T1000 (cell line): ENCODE results near the gene SLC17A5.
"Not testable (repeated sequence)": the region's sequence is repeated elsewhere in the genome, so short reads cannot be mapped to it uniquely, and the experiment has no call there.

Experiments
- DNase-seq: peaks from one replicate; lab custom pipeline; 2025; ENCODE audit warnings: mixed read lengths; lab: John Stamatoyannopoulos, UW

SLC17A5 gene

DNA sequence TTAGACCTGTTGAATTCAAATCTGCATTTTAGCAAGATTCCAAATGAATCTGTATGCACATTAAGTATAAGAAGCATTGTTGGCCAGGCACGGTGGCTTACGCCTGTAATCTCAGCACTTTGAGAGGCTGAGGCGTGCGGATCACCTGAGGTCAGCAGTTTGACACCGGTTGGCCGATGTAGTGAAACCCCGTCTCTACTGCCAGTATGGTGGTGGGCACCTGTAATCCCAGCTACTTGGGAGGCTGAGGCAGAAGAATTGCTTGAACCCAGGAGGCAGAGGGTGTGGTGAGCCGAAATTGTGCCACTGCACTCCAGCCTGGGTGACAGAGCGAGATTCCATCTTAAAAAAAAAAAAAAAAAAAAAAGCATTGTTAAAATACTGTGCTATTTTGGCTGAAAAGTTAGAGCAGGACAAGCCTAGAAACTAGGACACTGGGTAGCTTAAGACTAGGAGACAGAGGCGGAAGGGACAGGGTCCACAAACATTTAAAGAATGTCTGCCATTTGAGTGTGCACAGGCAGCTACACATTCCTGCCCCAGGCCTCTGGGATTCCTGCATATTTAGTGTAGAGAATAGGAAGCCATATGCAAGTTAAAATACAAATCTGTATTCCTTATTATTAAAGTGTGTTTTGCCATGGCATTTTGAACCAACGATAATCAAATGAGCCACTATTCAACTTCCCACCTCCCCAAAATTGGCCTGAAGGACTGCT lies 87.9 kb downstream of the SLC17A5 start:
- DNase-seq, result no peak

DNA sequence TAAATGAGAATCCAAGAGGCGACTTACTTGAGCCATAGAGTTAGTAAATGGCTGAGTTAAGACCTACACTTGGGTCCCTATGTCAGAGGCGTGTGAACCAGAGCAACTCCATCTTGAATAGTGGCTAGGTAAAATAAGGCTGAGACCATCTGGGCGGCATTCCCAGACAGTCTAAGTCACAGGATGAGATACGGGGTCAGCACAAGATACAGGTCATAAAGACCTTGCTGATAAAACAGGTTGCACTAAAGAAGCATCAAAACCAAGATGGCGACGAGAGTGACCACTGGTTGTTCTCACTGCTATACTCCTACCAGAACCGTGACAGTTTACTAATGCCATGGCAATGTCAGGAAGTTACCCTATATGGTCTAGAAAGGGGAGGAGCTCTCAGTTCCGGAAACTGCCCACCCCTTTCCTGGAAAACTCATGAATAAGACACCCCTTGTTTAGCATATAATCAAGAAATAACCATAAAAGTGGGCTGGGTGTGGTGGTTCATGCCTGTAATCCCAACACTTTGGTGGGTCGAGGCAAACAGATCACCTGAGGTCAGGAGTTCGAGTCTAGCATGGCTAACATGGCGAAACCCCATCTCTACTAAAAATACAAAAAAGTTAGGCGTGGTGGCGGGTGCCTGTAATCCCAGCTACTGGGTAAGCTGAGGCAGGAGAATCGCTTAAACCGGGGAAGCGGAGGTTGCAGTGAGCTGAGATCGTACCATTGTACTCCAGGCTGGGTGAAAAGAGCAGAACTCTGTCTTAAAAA lies 89.0 kb downstream of the SLC17A5 start:
- DNase-seq, result no peak

DNA sequence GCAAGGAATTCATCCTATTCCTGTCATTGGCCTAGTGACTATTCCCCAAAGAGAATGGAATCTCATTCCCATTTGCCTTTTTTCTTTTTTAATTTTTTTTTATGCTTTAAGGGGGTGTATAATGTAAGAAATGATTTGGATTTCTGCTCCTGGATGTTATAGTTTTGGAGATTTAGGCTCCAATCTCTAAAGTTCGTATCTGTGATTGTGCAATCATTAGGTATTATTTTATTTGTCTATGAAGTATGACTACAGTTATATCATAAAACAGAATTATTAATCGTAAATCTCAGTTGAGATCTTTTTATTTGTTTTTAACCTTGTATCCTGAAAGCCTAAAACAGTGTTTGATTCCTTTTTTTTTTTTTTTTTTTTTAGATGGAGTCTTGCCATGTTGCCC lies 91.2 kb downstream of the SLC17A5 start:
- no peak for DNase-seq

DNA sequence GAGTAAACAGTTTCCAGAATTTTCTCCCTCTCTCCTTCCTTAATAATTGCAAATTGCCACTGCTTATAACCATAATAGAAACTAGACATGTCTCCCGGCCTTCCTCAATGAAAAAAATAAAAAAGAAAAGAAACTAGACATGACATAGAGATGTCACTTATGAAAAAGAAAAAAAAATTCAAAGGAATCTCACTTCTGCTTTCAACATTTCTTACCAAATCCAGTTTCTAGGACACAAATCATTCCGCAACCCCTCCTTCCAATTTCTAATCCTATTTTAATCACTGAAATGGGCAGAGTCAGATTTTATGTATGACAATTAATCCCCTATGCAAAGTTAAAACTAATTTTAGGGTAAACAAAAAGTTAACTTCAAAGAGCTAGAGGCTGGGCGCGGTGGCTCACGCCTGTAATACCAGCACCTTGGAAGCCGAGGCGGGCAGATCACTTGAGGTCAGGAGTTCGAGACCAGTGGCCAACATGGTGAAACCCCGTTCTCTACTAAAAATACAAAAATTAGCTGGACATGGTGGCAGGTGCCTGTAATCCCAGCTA lies 92.9 kb downstream of the SLC17A5 start:
- DNase-seq, result no peak

DNA sequence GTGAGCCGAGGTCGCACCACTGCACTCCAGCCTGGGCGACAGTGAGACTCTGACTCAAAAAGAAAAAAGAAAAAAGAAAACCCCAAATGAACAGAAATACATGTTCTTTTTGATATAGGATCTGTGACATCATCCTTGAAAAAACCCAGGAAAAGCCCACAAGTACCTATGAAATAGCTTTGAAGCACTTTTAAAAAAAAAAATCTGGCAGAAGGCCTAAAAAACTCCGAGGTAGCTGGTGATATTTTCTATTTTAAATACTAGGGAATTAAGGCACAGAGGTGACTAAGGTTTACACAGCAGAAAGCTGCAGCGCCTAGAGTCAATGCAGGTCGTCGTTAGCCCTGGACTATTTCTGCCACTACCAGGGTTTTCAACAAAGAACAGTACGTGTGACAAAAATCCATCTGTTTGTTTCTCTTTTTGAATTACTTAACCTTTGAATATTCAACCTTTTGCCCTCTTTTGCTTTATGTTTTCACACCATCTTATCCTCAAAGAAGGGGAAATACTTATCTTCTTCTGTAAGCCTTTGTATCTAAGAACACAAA lies 93.5 kb downstream of the SLC17A5 start:
- DNase-seq, result no peak

DNA sequence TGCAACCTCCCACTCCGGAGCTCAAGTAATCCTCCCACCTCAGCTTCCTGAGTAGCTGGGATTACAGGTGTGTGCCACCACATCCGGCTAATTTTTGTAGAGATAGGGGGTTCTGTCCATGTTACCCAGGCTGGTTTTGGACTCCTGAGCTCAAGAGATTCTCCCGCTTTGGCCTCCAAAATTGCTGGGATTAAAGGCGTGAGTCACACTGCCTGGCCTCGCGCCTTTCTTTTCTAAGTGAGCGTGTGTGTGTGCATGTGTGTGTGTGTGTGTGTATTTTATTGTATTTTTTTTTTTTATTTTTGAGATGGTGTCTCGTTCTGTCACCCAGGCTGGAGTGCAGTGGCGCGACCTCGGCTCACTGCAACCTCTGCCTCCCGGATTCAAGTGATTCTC lies 94.4 kb downstream of the SLC17A5 start:
- DNase-seq, result not testable (repeated sequence)

DNA sequence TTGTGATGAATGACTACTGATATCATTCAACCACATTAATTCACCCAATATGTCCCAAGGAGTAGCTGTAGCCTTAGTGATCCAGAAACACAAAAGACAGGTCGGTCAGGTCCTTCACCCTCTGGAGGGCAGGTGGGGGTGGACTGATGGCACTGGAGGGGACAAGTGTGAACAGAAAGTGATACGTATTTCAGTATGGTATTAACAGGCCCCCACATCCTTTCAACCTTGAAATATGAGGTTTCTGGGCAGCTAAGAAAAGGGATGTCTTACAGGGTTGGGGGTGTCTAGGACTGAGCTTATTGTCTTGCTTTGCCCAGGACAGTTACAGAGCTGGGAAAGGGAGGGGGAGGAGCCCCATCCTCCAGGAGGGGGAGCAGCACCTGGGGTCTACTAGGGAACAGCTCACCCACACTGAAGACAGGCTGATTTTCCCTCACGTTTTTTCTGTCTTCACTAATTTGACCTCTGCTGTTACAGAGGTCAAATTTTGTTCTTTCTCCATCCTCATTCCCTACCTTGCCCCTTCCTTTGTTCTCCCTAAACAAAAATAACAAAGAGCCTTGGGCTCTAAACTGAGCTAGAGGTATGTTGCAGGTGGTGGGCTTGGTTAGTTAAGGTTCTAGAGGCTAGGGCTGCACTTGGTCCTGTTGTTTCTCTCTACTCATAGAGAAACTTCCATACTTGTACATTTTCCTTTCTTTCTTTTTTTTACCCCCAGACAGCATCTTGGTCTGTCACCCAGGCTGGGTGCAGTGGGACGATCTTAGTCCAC lies 95.0 kb downstream of the SLC17A5 start:
- no peak for DNase-seq

DNA sequence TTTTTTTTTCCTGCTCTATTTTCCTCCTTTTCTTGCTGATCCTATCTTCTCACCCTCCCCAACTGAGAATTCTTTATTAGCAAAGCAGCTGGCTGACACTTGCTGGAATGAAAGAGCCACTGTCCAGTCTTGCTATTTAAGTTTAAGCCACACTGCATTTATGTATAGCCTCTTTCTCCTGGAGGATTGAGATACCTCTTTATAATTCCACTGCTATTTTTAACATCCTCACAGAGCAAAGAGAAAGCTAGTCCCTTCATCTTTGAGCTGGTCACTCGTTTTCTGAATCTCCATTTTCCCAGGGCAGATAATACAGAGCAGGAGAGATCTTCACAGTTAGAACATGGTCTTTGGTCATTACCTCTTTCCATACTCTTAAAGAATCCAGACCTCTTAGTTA lies 97.0 kb downstream of the SLC17A5 start:
- DNase-seq, result no peak

DNA sequence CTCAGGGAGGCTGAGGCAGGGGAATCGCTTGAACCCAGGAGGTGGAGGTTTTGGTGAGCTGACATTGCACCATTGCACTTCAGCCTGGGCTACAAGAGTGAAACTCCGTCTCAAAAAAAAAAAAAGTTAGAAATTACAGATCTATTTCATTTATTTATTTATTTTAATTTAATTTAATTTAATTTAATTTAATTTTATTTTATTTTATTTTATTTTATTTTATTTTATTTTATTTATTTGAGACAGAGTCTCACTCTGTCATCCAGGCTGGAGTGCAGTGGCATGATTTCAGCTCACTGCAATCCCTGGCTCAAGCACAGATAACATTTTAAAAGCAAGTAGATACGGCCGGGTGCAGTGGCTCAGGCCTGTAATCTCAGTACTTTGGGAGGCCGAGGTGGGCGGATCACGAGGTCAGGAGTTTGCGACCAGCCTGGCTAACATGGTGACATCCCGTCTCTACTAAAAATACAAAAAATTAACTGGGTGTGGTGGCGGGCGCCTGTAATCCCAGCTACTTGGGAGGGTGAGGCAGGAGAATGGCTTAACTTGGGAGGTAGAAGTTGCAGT lies 98.3 kb downstream of the SLC17A5 start:
- DNase-seq, result not testable (repeated sequence)

DNA sequence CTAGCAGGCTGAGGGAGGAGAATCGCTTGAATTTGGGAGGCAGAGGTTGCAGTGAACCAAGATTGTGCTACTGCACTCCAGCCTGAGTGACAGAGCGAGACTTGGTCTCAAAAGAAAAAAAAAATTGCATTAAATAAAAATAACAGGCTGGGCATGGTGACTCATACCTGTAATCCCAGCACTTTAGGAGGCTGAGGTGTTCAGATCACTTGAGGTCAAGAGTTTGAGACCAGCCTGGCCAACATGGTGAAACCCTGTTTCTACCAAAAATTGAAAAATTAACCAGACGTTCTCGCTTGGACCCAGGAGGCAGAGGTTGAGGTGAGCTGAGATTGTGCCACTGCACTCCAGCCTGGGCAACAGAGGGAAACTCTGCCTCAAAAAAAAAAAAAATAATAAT lies 102.7 kb downstream of the SLC17A5 start:
- not testable (repeated sequence) for DNase-seq

DNA sequence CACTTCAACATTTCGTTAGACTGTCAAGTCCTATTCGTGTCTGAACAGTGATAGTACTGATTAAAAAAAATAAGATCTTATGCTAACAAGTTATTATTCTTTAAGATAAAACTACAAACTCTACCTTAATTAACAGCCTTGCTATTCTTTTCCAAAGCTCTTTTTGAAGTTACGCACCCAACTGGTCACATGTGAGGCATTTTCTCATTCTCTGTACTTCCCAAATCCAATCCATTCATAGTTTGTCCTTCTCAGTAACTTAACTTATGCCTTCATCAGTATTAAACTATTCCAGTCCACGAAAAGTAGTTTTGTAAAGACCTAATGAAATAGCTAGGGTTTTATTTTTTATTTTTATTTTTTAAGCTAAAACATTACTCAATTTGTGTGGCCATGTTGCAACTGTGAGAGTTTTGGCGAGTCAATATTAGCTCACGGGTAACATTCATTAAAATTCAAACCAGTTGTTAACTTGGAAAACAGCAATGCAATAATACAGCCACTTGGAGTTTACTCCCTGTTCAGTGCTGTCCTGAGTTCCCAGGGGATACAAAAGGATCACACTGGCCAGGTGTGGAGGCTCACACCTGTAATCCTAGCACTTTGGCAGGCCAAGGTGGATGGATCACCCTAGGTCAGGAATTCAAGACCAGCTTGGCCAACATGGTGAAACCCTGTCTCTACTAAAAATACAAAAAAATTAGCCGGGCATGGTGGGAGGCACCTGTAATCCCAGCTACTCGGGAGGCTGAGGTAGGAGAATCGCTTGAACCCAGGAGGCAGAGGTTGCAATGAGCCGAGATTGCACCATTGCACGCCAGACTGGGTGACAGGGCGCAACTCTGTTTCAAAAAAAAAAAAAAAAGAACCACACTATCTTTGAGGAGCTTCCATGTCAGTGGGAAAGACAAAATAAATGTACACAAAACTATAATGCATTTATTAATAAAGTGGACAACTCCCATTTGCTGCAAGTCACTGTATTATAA lies 105.0 kb downstream of the SLC17A5 start:
- DNase-seq, result no peak

DNA sequence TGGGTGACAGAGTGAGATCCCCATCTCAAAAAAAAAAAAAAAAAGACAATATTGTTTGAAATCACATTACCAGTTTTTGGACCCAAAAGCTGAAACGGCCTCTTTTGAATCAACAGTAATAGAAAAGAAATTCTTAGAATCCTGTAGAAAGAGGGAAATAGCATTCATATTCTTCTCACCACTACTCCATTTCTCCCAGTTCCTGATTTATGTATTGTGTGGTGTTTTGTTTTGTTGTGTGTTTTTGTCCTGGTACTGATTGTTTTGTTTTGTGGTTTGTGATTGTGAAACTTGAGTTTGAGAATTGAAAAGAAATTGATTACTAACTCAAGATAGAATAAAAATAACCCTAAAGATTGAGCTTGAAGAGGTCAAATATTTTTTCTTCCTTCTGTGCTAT lies 106.8 kb downstream of the SLC17A5 start:
- no peak for DNase-seq
